Activated T-cell treated with anti-CD3 and anti-CD28 coated beads, Interleukin-2, amount 50 U/mL, for 4 hours (primary cell): Measurements from ENCODE around the gene PRMT9. TPM values are rescaled to one million over a fixed set of nuclear protein-coding genes. Genes with fewer than 3 reads are reported as not detected.

Experiments
- ATAC-seq, 2 donors: fragments of 200-7000 bp; cut with Tn5 transposase; one replicate each; pipeline ENCODE4 v1.10.0; 2021
- DNase-seq: peaks from one replicate; pipeline ENCODE4 v3.0.0-alpha.2; 2020
- H3K27me3 Mint-ChIP-seq: one replicate; pipeline ENCODE4 v1.8.0; 2021; ENCODE audit warnings: low read depth, mixed read lengths
- H3K36me3 Mint-ChIP-seq: one replicate; pipeline ENCODE4 v1.8.0; 2022; ENCODE audit warnings: mixed read lengths; ENCODE audit not compliant: insufficient read depth
- H3K4me1 Mint-ChIP-seq: one replicate; pipeline ENCODE4 v1.8.0; 2021; ENCODE audit warnings: low read depth, mixed read lengths
- H3K4me3 Mint-ChIP-seq: one replicate; pipeline ENCODE4 v1.8.0; 2021; ENCODE audit warnings: mild to moderate bottlenecking, moderate library complexity, mixed read lengths
- H3K9me3 Mint-ChIP-seq: one replicate; pipeline ENCODE4 v1.8.0; 2021; ENCODE audit warnings: mixed read lengths
- total RNA-seq, 3 donors: library from RNA; stranded (reverse); gene quantifications; one replicate each; pipeline ENCODE4 v1.2.1, GENCODE V29; 2021

The PRMT9 gene
- total RNA-seq, 3 donors from 2014 or later: 4.7 to 5.0 (median 5.0) TPM

DNA sequence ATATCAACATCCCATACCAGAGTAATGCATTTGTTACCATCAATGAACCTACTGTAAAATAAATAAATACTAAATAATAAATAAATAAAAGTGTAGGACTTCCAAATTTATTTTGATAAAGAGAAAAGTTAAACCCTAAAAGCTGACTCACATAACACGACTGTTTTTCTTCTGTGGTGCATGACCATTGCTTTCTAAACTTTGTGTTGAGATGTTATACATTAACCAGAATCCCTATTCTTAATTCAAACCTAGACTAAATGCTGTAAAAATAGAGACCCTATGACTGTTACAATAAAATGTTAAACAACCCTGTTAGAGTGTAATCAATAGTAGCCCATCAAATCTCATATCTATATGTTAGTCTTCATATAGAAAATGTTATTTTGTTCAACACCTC lies 20.9 kb upstream of the PRMT9 start:
- H3K36me3 Mint-ChIP-seq: no peaks in the 10 kb centered on the region
- H3K4me1 Mint-ChIP-seq: peaks cover 2% of the 10 kb centered on the region
- ATAC-seq (no peak), DNase-seq (no peak)
- no peaks in the 10 kb centered on the region for H3K27me3 Mint-ChIP-seq
- no peaks in the 10 kb centered on the region for H3K9me3 Mint-ChIP-seq
- no peak overlapping the region for H3K4me3 Mint-ChIP-seq

DNA sequence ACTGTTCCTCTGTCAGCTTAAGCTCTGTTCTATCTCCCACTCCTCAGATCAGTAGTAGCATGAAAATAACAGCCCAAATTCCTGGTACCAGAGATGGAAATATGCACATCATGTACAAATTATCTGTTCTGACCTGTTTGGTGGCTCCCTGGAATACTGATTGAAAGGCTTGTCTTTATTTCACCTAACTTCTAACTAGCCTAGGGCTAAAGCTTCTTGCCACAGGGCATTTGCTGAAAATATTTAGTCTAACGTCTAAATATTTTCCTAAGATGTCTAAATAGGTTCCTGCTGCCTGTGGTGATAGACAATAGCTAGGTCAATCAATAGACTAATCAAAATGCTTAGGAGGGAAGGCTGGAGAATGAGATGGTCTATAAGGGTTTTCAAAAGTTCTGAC lies 12.9 kb upstream of the PRMT9 start:
- DNase-seq: no peak
- no peak for ATAC-seq
- Mint-ChIP-seq H3K9me3 (no peaks in the 10 kb centered on the region), H3K4me1 (no peaks in the 10 kb centered on the region), H3K4me3 (no peak overlapping the region), H3K27me3 (peaks cover 21% of the 10 kb centered on the region), H3K36me3 (no peaks in the 10 kb centered on the region)

DNA sequence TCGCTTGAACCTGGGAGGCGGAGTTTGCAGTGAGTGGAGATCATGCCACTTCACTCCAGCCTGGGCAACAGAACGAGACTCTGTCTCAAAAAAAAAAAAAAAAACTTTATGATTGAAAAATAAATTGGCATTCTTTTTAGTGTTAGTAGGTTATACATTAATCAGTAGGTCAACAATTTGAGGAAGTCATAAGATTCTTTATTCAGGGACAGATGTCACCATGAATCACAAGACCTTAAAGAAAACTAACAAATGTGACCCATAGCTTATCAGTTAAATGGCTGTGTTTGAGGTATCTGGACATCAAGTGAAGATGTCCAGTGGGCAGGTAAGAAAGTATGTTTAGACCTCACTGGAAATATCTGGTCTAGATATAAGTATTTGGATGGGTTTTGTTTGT lies 9.3 kb upstream of the PRMT9 start:
- no peak for DNase-seq
- Mint-ChIP-seq H3K4me1 (peaks cover 4% of the 10 kb centered on the region), H3K4me3 (no peak overlapping the region), H3K9me3 (no peaks in the 10 kb centered on the region), H3K27me3 (peaks cover 31% of the 10 kb centered on the region), H3K36me3 (no peaks in the 10 kb centered on the region)
- no peak for ATAC-seq

DNA sequence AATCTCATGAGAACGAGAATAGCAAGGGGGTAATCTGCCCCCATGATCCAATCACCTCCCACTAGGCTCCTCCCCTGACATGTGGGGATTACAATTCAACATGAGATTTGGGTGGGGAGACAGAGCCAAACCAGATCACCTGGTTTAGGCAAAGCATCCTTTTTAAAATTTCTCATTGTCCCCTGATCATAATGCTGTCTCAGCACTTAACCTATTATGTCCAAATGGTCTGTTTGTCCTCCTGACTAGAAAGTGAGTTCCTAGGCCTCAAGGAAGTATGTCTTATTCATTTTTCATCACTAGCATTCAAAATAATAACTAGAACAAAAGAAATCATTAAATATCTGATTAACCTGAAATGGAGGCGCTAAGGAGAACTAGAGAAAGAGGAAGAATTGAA lies 7.9 kb upstream of the PRMT9 start:
- no peaks in the 10 kb centered on the region for H3K9me3 Mint-ChIP-seq
- H3K4me3 Mint-ChIP-seq: no peak overlapping the region
- no peaks in the 10 kb centered on the region for H3K36me3 Mint-ChIP-seq
- DNase-seq: no peak
- ATAC-seq: no peak
- H3K27me3 Mint-ChIP-seq: peaks cover 27% of the 10 kb centered on the region
- H3K4me1 Mint-ChIP-seq: peaks cover 4% of the 10 kb centered on the region

DNA sequence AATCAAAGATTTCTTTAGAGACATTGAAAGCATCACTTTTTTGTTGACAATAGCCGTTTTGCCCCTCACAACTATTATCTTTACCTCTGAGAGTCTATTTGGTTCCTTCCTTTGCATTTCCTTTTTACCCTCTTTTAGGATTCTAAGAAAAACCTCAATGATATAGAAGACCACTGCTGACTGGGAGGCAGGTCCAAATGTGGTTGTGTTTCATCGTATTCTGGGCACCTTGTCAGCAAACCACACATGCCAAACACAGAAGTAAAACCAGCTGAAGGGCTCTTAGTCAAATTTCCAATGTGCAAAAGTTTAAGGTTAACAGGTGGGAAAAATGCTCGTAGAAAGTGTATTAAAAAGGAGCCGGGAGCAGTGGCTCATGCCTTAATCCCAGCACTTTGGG lies 5.1 kb upstream of the PRMT9 start:
- Mint-ChIP-seq H3K27me3 (peaks cover 22% of the 10 kb centered on the region), H3K9me3 (no peaks in the 10 kb centered on the region), H3K36me3 (no peaks in the 10 kb centered on the region), H3K4me1 (peaks cover 10% of the 10 kb centered on the region), H3K4me3 (no peak overlapping the region)
- DNase-seq (no peak), ATAC-seq (no peak)

DNA sequence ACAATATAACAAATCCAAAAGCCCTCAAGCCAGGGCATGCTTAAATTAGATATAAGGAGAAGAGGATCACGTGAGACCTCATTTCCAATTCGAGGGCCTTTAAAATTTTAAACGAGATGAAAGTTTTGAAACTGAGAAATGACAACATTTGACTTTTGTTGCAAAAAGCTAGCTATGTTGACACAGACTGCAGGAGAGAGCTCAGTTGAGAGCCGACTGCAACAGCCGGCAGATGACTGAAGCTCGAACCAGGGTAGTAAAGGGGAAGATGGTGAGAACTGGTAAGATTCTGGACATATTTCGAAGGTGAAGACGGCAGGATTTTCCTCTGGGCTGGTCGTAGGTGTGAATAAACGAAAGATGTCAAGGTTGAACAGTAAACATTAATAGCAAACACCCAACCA lies 773 bp downstream of the PRMT9 start:
- Mint-ChIP-seq H3K27me3 (peaks cover 6% of the 10 kb centered on the region), H3K4me1 (peaks cover 26% of the 10 kb centered on the region), H3K36me3 (peaks cover 8% of the 10 kb centered on the region), H3K9me3 (no peaks in the 10 kb centered on the region), H3K4me3 (peak overlapping the region; percentile 93)
- no peak for ATAC-seq
- no peak for DNase-seq

DNA sequence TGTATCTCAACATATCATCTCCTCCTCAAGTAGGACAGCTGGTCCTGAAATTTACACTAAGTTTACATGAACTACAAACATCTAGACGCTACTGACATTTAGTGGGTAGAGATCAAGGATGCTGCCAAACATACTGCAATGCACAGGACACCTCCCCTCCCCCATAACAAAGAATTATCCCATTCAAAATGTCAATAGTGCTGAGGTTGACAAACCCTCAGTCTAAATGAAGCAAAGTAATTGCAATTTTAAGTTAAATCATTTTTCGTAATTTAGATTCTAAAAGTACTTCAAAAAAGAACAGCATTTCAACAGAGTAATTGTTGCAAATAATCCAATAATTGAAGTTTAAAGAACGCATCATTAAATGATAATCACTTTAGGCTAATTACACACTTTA lies 1.2 kb downstream of the PRMT9 start:
- Mint-ChIP-seq H3K4me3 (peak overlapping the region; percentile 93), H3K27me3 (peaks cover 6% of the 10 kb centered on the region), H3K9me3 (no peaks in the 10 kb centered on the region), H3K4me1 (peaks cover 26% of the 10 kb centered on the region), H3K36me3 (peaks cover 10% of the 10 kb centered on the region)
- no peak for ATAC-seq
- DNase-seq: no peak

DNA sequence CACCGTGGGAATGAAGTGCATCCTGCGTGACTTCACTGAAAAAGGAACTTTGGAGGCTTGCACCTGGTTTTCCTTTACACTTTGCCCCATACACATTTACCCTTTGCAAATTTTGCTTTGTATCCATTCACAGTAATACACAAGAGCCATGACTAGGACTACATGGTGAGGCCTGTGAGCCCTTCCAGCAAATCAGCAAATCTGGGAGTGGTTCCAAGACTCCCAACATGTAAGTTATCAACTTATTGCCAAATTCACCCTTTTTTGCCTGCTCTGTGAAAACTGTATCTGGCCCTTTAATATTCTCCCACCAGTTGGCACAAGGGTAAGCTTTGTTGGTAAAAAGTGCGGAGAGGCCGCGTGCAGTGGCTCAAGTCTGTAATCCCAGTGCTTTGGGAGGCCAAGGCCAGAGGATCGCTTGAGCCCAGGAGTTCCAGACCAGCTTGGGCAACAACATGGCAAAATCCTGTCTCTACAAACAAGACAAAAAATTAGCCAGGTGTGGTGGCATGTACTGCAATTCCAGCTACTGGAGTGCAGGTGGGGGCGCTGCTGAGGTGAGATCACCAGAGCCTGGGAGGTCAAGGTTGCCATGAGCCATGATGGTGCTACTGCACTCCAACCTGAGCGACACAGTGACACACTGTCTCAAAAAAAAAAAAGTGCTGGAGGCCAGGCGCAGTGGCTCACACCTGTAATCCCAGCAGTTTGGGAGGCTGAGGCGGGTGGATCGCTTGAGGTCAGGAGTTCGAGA lies 5.0 kb downstream of the PRMT9 start:
- no peak for ATAC-seq
- no peak for DNase-seq

DNA sequence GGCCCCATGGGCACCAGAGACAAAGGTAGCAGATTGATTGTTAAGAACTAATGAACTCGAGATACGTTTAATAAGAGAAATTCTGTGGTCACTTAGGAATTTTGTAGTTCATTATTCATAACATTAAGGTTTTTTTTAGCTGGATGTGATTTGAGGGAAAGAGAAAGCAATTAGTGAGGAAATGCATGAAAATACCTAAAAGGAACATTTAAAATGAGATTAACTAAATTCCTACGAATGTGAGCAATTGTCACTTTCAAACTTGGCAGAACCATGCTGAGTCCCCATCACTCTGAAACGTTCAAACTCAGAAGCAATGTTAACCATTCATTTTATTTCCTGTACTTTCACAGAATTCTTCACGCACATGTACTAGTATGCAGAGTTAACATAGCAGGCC lies 5.9 kb downstream of the PRMT9 start:
- Mint-ChIP-seq H3K4me3 (no peak overlapping the region), H3K36me3 (peaks cover 12% of the 10 kb centered on the region), H3K9me3 (no peaks in the 10 kb centered on the region), H3K27me3 (no peaks in the 10 kb centered on the region), H3K4me1 (peaks cover 17% of the 10 kb centered on the region)
- ATAC-seq: no peak
- DNase-seq: no peak

More for the DNA sequence above, 5.0 kb downstream of the PRMT9 start:
- Mint-ChIP-seq H3K4me1 (peaks cover 20% of the 10 kb centered on the region), H3K27me3 (no peaks in the 10 kb centered on the region), H3K9me3 (no peaks in the 10 kb centered on the region), H3K4me3 (no peak overlapping the region), H3K36me3 (peaks cover 12% of the 10 kb centered on the region)

DNA sequence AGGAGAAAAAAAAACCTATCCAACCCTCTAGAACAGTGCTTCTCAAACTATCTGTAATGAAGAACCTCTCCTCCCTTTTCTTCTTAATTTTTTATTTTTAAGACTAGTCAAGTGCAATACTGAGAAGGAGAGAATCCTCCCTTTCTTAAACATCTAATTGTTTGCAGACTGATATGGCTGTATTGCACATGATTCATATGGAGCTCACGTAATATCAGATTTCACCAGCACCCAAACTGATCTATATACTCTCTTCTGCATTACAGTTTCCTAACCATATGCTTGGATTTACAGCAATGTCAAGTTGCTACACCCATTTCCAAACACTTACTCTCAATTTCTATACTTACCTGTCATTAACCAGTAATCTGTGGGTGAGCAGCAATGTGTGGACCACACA lies 9.5 kb downstream of the PRMT9 start:
- no peak for ATAC-seq
- no peaks in the 10 kb centered on the region for H3K4me1 Mint-ChIP-seq
- H3K27me3 Mint-ChIP-seq: no peaks in the 10 kb centered on the region
- H3K4me3 Mint-ChIP-seq: no peak overlapping the region
- DNase-seq: no peak
- H3K9me3 Mint-ChIP-seq: no peaks in the 10 kb centered on the region
- H3K36me3 Mint-ChIP-seq: peaks cover 28% of the 10 kb centered on the region

DNA sequence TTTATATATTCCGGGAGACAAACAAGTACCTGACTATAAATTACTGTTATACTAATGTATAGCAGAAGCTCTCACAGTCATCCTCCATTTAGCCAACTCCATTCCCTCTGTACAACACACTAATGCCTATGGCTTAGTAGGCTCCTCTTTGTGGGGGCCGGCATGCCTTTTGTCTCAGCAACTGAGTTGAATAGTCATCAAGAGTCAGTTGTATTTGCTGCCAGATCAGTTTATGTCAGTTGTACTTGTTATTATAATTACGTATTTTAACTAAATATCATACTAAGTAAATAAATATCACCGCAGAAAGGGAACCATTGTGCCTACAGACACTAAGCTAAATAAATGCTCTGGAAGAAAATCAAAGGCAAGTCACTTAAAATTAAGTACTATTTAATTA lies 9.9 kb downstream of the PRMT9 start:
- no peak for ATAC-seq
- Mint-ChIP-seq H3K4me3 (no peak overlapping the region), H3K4me1 (no peaks in the 10 kb centered on the region), H3K9me3 (no peaks in the 10 kb centered on the region), H3K36me3 (peaks cover 26% of the 10 kb centered on the region), H3K27me3 (no peaks in the 10 kb centered on the region)
- DNase-seq: no peak

DNA sequence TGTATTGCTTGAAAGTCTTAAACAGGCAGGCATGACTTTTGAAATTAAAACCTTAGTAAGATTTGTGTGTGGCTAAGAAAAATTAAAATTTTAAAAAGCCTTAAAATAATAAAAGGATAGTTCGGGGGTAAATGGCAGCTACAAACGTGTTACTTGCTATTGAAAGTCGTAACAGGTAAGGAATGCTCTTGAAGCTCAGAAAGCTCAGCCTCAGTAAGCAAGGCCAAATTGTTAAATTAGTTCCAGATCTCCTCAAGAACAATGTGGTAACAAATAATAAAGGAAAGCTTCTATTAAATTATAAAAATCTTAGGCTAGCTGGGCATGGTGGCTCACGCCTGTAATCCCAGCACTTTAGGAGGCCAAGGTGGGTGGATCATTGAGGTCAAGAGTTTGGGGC lies 25.5 kb downstream of the PRMT9 start:
- no peak overlapping the region for H3K4me3 Mint-ChIP-seq
- DNase-seq (no peak), ATAC-seq (no peak)
- H3K36me3 Mint-ChIP-seq: peaks cover 26% of the 10 kb centered on the region
- no peaks in the 10 kb centered on the region for H3K27me3 Mint-ChIP-seq
- no peaks in the 10 kb centered on the region for H3K9me3 Mint-ChIP-seq
- no peaks in the 10 kb centered on the region for H3K4me1 Mint-ChIP-seq

DNA sequence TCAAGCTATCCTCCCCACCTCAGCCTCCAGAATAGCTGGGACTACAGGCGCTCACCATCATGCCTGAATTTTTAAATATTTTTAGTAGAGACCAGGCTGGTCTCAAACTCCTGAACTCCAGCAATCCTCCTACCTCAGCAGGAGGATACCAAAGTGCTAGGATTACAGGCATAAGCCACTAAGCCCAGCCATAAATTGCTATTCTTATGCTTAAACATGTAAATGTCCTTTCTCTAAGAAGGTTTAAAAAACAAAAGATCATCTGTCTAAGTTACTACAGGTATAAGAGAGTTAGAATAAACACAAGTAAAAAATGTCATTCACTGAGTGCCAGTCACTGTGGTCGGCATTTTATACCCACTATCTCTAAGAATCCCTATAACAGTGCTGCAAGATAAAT lies 28.3 kb downstream of the PRMT9 start:
- Mint-ChIP-seq H3K9me3 (no peaks in the 10 kb centered on the region), H3K4me3 (no peak overlapping the region), H3K4me1 (peaks cover 6% of the 10 kb centered on the region), H3K36me3 (peaks cover 30% of the 10 kb centered on the region), H3K27me3 (no peaks in the 10 kb centered on the region)
- DNase-seq: no peak
- ATAC-seq: no peak

DNA sequence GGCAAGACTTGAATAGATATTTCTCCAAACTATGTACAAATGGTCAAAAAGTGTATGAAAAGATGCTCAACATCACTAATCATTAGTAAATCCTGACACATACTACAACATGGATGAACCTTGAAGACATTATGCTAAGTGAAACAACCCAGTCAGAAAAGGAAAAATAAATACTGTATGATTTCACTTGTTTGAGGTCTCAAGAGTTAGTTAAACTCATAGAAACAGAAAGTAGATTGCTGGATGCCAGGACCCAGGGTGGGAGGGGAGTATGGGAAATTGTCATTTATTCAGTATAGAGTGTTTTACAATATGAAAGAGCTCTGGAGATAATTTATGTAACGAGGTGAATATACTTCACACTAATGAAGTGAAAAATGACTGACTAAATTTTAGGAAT lies 32.4 kb downstream of the PRMT9 start:
- H3K36me3 Mint-ChIP-seq: peaks cover 38% of the 10 kb centered on the region
- no peak overlapping the region for H3K4me3 Mint-ChIP-seq
- ATAC-seq: peak; percentile 21 to 62
- DNase-seq: no peak
- H3K4me1 Mint-ChIP-seq: peaks cover 29% of the 10 kb centered on the region
- no peaks in the 10 kb centered on the region for H3K27me3 Mint-ChIP-seq
- no peaks in the 10 kb centered on the region for H3K9me3 Mint-ChIP-seq

DNA sequence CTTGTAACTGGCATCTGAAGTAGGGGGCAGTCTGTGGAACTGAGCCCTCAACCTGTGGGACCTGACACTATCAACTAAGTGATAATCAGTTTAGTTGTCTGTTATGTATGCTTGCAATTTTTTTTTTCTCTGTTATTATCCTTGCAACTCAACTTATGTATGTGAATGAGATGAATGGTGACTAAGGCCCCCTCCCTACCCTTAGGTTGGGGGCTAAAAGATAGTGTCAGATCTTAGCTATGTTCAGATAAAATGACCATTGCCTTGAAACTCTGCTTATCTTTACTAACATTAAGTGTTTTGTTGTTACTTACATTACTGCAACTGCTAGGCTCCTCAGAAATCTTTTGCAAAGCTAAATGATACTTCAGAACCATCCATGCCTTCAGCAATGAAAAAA lies 35.3 kb downstream of the PRMT9 start:
- Mint-ChIP-seq H3K4me1 (peaks cover 36% of the 10 kb centered on the region), H3K27me3 (no peaks in the 10 kb centered on the region), H3K9me3 (no peaks in the 10 kb centered on the region), H3K4me3 (no peak overlapping the region), H3K36me3 (peaks cover 30% of the 10 kb centered on the region)
- no peak for ATAC-seq
- DNase-seq: no peak
